Heart left ventricle (tissue), 13 donors: ENCODE results near the gene CLN6.

Experiments used
- POLR2A ChIP-seq, 2 donors: fragments of 450-650 bp; IDR thresholded peaks; one replicate each; pipeline ENCODE4 v1.6.1; 2017; ENCODE audit warnings: antibody characterized with exemption in 2 of 2, mild to moderate bottlenecking in 2 of 2, moderate library complexity in 2 of 2
- TF ChIP-seq, protein P1 (sequence below), 12 donors: fragments of 200-600 bp; sonication (generic) in 4 of 12; IDR thresholded peaks; one replicate each; pipeline versions ENCODE4 v1.5.0 to v1.8.0; 2018 to 2022; ENCODE audit warnings: antibody characterized with exemption in 12 of 12, mild to moderate bottlenecking in 5 of 12
- donor health status: ischemic (EF 13 %, LVEDD 7.1; RV severe dilation, severe dysfunction).
- donor health status: DM: no; HTN: yes; CAD: no.
- donor health status: DM: no; HTN: no; CAD: no.
- donor health status: ischemic (EF 25% LVEDD 6.9; RV normal size, moderate dysfunction).
- donor health status: ischemic (EF 25% LVEDD 5.7; RV mildly dilated, moderate dysfunction).
- donor health status: ischemic (EF 35%, LVEDD 5.7; RV mildly dilated, moderate dysfunction).
- donor health status: nonischemic (EF 11% LVEDD 7.7; RV severe dilation, severe dysfunction).
- donor health status: DM: yes; HTN: yes; CAD: no.
- donor health status: PGD.
- donor health status: ischemic (EF 29% LVEDD 5.4; RV normal size, mild dysfunction).
- donor health status: nonischemic (EF 23%, LVEDD 6.1; RV moderate dilation, normal function).

DNA sequence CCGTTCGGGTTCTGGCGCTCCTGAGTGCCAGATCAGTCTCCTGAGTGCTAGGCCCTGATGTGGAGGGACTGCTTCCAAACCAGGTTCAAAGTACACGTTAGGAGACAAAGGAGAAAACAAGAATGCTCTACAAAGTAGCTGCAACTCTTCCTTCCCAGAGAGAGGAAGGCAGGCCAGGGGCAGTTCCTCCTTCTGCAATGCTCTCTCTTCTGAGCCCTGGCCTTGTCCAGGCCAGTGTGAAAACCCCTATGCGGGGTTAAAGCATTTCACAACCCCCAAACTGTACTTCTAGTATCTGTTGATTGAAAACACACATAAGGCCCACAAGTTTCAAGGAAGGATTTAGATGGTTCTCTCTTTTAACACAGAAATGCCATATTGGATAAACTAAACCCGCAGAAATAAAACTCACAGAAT is 14.7 kb downstream of the CLN6 start:
- TF ChIP-seq, protein P1, sequence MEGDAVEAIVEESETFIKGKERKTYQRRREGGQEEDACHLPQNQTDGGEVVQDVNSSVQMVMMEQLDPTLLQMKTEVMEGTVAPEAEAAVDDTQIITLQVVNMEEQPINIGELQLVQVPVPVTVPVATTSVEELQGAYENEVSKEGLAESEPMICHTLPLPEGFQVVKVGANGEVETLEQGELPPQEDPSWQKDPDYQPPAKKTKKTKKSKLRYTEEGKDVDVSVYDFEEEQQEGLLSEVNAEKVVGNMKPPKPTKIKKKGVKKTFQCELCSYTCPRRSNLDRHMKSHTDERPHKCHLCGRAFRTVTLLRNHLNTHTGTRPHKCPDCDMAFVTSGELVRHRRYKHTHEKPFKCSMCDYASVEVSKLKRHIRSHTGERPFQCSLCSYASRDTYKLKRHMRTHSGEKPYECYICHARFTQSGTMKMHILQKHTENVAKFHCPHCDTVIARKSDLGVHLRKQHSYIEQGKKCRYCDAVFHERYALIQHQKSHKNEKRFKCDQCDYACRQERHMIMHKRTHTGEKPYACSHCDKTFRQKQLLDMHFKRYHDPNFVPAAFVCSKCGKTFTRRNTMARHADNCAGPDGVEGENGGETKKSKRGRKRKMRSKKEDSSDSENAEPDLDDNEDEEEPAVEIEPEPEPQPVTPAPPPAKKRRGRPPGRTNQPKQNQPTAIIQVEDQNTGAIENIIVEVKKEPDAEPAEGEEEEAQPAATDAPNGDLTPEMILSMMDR (IDR thresholded peaks at IDR 0.05), result no peak
- no peak for TF ChIP-seq POLR2A (IDR thresholded peaks at IDR 0.05)
